HG03097 (cell line): ENCODE results near the gene PPP6C.

ENCODE experiments used
- ATAC-seq: cut with Tn5 transposase; IDR thresholded peaks from one replicate; pipeline ENCODE4 v1.9.1; 2021; ENCODE audit not compliant: unreplicated experiment, low FRiP score

The PPP6C gene

GRCh38 chr9:125103021-125103420 lies 86.6 kb downstream of the PPP6C start:
- no peak for ATAC-seq

DNA sequence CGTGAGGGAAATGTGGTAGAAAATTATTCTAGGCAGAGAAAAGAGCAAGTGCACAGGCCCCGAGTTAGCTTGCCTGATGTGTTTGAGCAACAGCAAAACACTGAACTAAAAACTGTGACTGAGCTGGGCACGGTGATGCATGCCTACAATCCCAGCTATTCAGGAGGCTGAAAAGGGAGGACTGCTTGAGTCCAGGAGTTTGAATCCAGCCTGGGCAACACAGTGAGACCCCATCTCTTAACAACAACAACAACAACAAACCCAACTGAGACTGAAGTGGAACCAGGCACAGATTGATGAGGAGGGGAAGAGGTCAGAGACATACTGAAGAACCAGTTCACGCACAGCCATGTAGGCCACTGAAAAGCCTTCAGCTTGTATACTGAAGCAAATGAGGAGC lies 88.8 kb downstream of the PPP6C start:
- ATAC-seq = no peak

DNA sequence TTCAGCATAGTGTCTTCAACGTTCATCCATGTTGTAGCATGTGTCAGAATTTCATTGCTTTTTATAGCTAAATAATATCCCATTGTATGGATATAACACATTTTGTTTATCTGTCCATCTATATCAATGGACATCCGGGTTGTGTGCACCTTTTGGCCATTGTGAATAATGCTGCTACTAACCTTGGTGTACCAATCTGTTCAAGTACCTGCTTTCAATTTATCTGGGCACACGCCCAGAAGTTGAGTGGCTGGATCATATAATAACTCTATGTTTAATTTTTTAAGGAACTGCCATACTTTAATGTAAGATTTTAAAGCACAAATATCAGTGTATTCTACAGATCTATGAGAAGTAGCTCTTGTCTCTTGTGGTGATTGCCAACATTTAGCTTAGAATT lies 89.8 kb downstream of the PPP6C start:
- ATAC-seq = no peak
